ENCODE results near the gene BCAS3.

BCAS3 gene

GRCh38 chr17:61395409-61395982, 717.8 kb downstream of the BCAS3 start:
- H3K27ac ChIP-seq: no peak overlapping the region
- TF ChIP-seq ZFX (IDR thresholded peaks at IDR 0.05; ENCODE audit: borderline replicate concordance): no peak
- TF ChIP-seq, protein P1, sequence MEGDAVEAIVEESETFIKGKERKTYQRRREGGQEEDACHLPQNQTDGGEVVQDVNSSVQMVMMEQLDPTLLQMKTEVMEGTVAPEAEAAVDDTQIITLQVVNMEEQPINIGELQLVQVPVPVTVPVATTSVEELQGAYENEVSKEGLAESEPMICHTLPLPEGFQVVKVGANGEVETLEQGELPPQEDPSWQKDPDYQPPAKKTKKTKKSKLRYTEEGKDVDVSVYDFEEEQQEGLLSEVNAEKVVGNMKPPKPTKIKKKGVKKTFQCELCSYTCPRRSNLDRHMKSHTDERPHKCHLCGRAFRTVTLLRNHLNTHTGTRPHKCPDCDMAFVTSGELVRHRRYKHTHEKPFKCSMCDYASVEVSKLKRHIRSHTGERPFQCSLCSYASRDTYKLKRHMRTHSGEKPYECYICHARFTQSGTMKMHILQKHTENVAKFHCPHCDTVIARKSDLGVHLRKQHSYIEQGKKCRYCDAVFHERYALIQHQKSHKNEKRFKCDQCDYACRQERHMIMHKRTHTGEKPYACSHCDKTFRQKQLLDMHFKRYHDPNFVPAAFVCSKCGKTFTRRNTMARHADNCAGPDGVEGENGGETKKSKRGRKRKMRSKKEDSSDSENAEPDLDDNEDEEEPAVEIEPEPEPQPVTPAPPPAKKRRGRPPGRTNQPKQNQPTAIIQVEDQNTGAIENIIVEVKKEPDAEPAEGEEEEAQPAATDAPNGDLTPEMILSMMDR (IDR thresholded peaks at IDR 0.05): no peak

GRCh38 chr17:61395983-61396585, 718.4 kb downstream of the BCAS3 start:
- no peak for TF ChIP-seq ZFX (IDR thresholded peaks at IDR 0.05; ENCODE audit: borderline replicate concordance)
- TF ChIP-seq, protein P1 (IDR thresholded peaks at IDR 0.05): no peak

DNA sequence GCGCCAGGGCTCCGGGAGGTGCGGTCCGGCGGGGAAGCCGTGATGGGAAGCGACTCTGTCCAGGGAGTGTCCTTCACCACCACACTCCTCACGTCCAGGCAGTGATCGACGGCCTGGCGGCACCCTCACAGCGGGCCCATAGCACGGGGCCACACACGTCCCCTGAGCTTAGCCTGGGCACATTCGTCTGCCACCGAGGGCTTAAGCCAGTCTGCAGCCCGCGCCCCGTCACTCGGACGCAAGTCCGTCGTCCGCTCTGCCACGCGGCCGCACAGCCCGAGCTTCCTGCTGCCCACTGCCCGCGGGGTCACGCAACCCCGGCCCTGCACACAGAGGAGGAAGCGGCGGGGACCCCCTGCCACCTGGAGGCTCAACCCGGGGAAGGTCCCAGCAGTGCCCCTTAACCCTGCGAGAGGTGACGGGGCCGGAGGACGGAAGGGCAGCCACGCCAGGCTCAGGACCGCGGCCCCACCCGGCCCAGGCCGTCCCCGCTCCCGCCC, 719.0 kb downstream of the BCAS3 start:
- H3K27ac ChIP-seq: no peak overlapping the region
- TF ChIP-seq ZFX (IDR thresholded peaks at IDR 0.05; ENCODE audit: borderline replicate concordance): no peak
- TF ChIP-seq, protein P1 (IDR thresholded peaks at IDR 0.05): no peak

More at GRCh38 chr17:61395983-61396585, 718.4 kb downstream of the BCAS3 start:
- no peak overlapping the region for H3K27ac ChIP-seq

DNA sequence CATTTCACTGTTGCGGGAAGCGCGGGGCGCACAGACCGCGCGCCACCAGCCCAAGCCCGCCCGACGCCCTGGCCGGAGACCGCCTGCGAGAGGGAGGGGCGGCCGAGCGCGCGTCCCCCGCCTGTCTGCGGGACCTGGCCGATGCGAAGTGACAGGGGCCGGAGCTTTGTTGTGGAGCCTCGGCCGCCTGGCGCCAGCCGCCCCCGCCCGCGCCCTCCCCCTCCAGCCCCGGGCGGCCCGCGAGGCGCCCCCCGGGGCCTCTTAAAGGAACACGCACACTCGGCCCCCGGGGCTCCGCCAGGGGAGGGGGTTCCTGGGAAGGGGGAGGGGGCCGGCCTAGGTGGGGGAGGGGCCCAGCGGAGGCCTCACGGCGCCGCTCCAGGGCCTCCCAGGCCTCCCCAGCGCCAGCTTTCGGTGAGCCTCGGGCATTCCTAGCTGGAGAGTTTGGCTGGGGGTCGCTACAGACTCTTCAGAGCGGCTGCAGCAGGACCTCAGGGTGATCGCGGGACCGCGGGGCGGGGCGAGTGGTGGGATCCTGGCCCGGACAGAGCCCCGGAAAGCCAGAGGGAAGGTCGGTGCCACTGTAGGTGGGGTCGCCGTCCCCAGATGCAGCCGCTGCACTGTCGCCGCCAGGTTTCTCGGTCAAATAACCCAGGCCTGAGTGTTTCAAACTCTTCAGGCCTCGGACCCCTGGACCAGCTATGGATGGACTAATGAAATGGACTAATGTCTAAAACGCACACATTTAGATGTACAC, 719.6 kb downstream of the BCAS3 start:
- no peak overlapping the region for H3K27ac ChIP-seq
- TF ChIP-seq, protein P1 (IDR thresholded peaks at IDR 0.05): no peak
- no peak for TF ChIP-seq ZFX (IDR thresholded peaks at IDR 0.05; ENCODE audit: borderline replicate concordance)

GRCh38 chr17:61398721-61399130, 721.1 kb downstream of the BCAS3 start:
- TF ChIP-seq, protein P1 (IDR thresholded peaks at IDR 0.05): no peak
- TF ChIP-seq ZFX (IDR thresholded peaks at IDR 0.05; ENCODE audit: borderline replicate concordance): no peak
- no peak overlapping the region for H3K27ac ChIP-seq

DNA sequence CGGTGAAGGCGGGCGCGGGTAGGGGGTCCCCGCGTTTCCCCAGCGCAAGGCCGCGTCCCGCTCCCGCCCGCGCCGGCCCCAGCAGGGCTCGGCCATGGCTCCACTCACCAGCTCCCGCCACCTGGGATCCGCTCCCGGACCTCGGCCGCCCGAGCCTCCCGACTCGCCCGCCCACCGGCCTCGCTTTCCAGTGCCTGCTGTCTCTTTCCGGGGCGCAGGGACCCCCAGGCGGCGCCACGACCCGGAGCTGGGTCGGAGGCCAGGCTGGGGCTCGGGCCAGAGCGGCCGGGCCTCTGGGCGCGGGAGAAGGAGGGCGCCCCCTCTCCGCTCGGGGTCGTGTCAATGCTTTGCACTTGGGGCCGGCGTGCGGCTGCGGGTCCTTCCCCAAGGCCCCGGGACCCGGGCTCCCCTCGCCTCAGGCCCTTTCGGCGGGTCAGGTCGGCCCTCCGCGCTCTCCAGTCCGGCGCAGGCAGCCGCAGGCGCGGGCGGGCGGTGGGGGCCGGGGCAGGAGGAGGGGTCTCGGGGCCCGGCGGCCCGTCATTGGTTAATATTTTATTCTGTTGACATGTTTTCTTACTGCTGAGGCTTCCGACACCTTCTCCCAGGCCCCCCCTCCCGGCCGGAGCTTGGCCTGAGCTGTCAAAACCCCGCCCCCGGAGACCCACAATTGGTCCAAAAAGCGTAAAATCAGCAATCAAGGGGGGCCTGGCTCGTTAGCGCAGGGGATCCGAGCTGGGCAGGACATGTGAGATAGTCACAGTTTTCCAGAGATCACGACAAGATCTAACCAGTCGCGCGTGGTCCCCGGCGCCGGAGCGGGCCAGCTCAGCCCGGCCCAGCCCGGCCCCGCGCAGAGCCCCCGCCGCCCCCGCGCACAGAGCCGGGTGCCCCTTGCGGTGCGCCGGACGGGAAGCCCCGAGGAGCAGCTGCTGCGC, 721.7 kb downstream of the BCAS3 start, which contains the start of gene TBX2:
TBX2 (plus strand) TSS at position 713 of the 935 bp plus-strand sequence. CDS start 334 bp downstream, outside the sequence.
- H3K27ac ChIP-seq: peak within 1 kb of the TSS; percentile 46
- no peak for TF ChIP-seq ZFX (IDR thresholded peaks at IDR 0.05; ENCODE audit: borderline replicate concordance)
- TF ChIP-seq, protein P1 (IDR thresholded peaks at IDR 0.05): peak; percentile 5; the same call in 1 of the 2 replicates
